K562 (cell line): ENCODE measurements around the gene SLC34A1. TPM values are rescaled to one million over a fixed set of nuclear protein-coding genes. Genes with fewer than 3 reads are reported as not detected.

Experiments used
- ELF4 ChIP-seq: fragments of 450-650 bp; formaldehyde crosslinking; IDR thresholded peaks from 2 replicates; pipeline ENCODE4 v1.4.0; 2022; ENCODE audit warnings: missing genetic modification characterization
- IRF9 ChIP-seq: fragments of 450-650 bp; IDR thresholded peaks from 2 replicates; pipeline ENCODE4 v1.6.1; 2016; ENCODE audit warnings: missing biosample characterization, missing genetic modification characterization
- MAFF ChIP-seq: IDR thresholded peaks from 2 replicates; pipeline ENCODE4 v1.6.1; 2012; ENCODE audit warnings: low read length, improper control_type of control experiment
- RFX7 ChIP-seq: fragments of 250-450 bp; sonication (Bioruptor Pico); IDR thresholded peaks from 2 replicates; pipeline ENCODE4 v1.5.1; 2021; ENCODE audit warnings: mild to moderate bottlenecking
- STAT6 ChIP-seq: sonication (generic); formaldehyde crosslinking; IDR thresholded peaks from 2 replicates; pipeline ENCODE4 v1.8.1; 2023; ENCODE audit warnings: mild to moderate bottlenecking, missing genetic modification reagents
- YY1 ChIP-seq, 3 experiments: IDR thresholded peaks; 2 replicates each; pipeline ENCODE4 v1.6.1; 2011; ENCODE audit warnings: low read length in 2 of 3, mild to moderate bottlenecking in 2 of 3, moderate library complexity in 2 of 3, borderline replicate concordance in 1 of 3, control low read depth in 1 of 3, low read depth in 1 of 3; ENCODE audit not compliant: insufficient read depth in 3 of 3, insufficient replicate concordance in 2 of 3, control insufficient read depth in 1 of 3, insufficient read length in 1 of 3; ENCODE audit errors: extremely low read depth in 1 of 3
- ZBTB43 ChIP-seq: sonication (generic); formaldehyde crosslinking; IDR thresholded peaks from 2 replicates; pipeline ENCODE4 v1.8.0; 2023; ENCODE audit warnings: mild to moderate bottlenecking, missing genetic modification reagents
- ZBTB49 ChIP-seq: sonication (generic); formaldehyde crosslinking; IDR thresholded peaks from 2 replicates; pipeline ENCODE4 v1.8.0; 2022; ENCODE audit warnings: missing genetic modification reagents, mild to moderate bottlenecking, borderline replicate concordance
- ZNF12 ChIP-seq: sonication (generic); formaldehyde crosslinking; IDR thresholded peaks from 2 replicates; pipeline ENCODE4 v1.4.0; 2020; ENCODE audit warnings: mild to moderate bottlenecking, missing genetic modification reagents
- ZNF3 ChIP-seq: fragments of 250-450 bp; sonication (Bioruptor Pico); IDR thresholded peaks from 2 replicates; pipeline ENCODE4 v1.5.0; 2021; ENCODE audit warnings: mild to moderate bottlenecking, moderate library complexity
- polyA plus RNA-seq, 8 experiments: library from polyadenylated mRNA; depleted of rRNA in 4 of 8; stranded (reverse) in 5 of 8; unstranded in 3 of 8; fragments of >200 nt; fragmentation: Nextera tagmentation in 2 of 8; fragmentation: Illumina TruSeq in 1 of 8; extraction: Ambion mirVana in 2 of 8; extraction: Trizol in 1 of 8; gene quantifications; 2 replicates each; pipeline versions ENCODE4 v1.2.1 to v1.2.3, GENCODE V29; 2011 to 2014; ENCODE audit warnings: inconsistent platforms in 1 of 8, missing spikeins in 1 of 8
- total RNA-seq, 7 experiments: library from RNA; depleted of rRNA in 6 of 7; stranded (reverse); fragments of >200 nt in 6 of 7; fragmentation: Illumina TruSeq in 2 of 7; extraction: Trizol in 2 of 7; gene quantifications; 2 replicates each; pipeline versions ENCODE4 v1.2.1 to v1.2.3, GENCODE V29; 2011 to 2021; ENCODE audit warnings: low replicate concordance in 1 of 7
- TF ChIP-seq, protein P1 (sequence below): fragments of 450-650 bp; formaldehyde crosslinking; IDR thresholded peaks from 2 replicates; pipeline ENCODE4 v1.4.0; 2020; ENCODE audit warnings: mild to moderate bottlenecking
- TF ChIP-seq, protein P2 (sequence below): fragments of 450-650 bp; IDR thresholded peaks from 2 replicates; pipeline ENCODE4 v1.6.1; 2018; ENCODE audit not compliant: partially characterized antibody

SLC34A1 gene
- total and polyA plus RNA-seq, 9 of the 15 experiments (the other 6 are each of a cell fraction or from before 2014, with no cell fraction given), result not detected

DNA sequence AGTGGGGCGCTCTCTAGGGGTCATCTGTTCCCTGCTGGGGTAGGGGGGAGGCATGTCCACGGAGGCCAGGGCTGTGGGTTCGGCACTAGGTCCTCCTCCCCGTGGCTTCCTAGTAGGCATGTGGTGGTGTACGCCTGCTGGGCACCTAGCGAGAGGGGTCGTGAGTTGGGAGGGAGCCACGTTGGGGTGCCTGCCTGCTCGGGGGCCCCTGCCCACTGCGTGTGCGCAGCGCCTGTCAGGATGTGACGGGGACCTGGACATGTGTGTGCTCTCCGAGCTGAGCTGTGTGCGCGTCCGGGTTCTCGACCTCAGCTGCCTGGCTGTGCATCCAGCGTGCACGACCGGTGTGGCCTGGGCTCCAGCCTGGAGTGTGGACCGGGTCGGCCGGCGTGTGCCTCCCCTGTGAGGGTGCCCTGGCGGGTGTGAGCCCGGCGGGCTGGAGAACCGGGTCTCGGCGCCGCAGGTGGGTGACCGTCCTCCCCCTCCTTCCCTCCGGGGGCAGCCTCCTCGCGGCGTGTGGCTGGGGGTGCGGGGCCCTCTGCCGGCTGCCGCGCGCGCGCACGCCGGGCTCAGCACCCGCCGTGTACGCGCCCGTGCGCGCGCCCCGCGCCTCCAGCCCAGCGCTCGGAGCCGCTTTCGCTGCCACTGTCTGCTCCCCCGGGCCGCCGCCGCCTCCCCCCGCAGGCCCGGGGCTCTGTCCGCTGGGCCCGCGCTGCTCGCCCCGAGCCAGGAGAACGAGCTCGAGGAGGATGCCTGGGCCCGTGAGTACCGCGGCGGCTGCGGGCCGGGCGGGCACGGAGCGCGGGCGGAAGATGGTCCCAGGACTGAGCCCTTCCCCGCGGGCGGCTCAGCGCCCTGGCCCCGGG, 62.2 kb downstream of the SLC34A1 start, which contains the start of gene PRR7 (continued):
- TF ChIP-seq ZNF3 (no peak), MAFF (no peak), ZBTB49 (CRISPR knock-in tag) (no peak), IRF9 (no peak), ZBTB43 (CRISPR knock-in tag) (no peak), YY1 (IDR thresholded peaks at IDR 0.05; ENCODE audit: borderline replicate concordance in 1 of 3, control insufficient read depth in 1 of 3, extremely low read depth in 1 of 3, insufficient read depth in 3 of 3, insufficient read length in 1 of 3, insufficient replicate concordance in 2 of 3, low read depth in 1 of 3, low read length in 2 of 3) (peak in 1 of 3 experiments; percentile 5), ELF4 (CRISPR knock-in tag) (no peak; the same call in 1 of the 2 replicates), STAT6 (CRISPR knock-in tag) (no peak), ZNF12 (CRISPR knock-in tag) (no peak), RFX7 (no peak; the same call in 1 of the 2 replicates)
- TF ChIP-seq, protein P1, sequence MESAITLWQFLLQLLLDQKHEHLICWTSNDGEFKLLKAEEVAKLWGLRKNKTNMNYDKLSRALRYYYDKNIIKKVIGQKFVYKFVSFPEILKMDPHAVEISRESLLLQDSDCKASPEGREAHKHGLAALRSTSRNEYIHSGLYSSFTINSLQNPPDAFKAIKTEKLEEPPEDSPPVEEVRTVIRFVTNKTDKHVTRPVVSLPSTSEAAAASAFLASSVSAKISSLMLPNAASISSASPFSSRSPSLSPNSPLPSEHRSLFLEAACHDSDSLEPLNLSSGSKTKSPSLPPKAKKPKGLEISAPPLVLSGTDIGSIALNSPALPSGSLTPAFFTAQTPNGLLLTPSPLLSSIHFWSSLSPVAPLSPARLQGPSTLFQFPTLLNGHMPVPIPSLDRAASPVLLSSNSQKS (CRISPR knock-in tag), result no peak
- TF ChIP-seq, protein P2, sequence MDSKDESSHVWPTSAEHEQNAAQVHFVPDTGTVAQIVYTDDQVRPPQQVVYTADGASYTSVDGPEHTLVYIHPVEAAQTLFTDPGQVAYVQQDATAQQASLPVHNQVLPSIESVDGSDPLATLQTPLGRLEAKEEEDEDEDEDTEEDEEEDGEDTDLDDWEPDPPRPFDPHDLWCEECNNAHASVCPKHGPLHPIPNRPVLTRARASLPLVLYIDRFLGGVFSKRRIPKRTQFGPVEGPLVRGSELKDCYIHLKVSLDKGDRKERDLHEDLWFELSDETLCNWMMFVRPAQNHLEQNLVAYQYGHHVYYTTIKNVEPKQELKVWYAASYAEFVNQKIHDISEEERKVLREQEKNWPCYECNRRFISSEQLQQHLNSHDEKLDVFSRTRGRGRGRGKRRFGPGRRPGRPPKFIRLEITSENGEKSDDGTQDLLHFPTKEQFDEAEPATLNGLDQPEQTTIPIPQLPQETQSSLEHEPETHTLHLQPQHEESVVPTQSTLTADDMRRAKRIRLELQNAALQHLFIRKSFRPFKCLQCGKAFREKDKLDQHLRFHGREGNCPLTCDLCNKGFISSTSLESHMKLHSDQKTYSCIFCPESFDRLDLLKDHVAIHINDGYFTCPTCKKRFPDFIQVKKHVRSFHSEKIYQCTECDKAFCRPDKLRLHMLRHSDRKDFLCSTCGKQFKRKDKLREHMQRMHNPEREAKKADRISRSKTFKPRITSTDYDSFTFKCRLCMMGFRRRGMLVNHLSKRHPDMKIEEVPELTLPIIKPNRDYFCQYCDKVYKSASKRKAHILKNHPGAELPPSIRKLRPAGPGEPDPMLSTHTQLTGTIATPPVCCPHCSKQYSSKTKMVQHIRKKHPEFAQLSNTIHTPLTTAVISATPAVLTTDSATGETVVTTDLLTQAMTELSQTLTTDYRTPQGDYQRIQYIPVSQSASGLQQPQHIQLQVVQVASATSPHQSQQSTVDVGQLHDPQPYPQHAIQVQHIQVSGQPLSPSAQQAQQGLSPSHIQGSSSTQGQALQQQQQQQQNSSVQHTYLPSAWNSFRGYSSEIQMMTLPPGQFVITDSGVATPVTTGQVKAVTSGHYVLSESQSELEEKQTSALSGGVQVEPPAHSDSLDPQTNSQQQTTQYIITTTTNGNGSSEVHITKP, result no peak
